ENCODE results near the gene EIF4E3.

- TF ChIP-seq POLR2A (IDR thresholded peaks at IDR 0.05; ENCODE audit: low read depth, low read length): no peak
- TF ChIP-seq POLR2AphosphoS5 (IDR thresholded peaks at IDR 0.05; ENCODE audit: low read depth, low read length): no peak
These were observed 33.1 kb downstream of the EIF4E3 start for GRCh38 chr3:71692139-71692538.
